NCI-H82 treated with DMSO at 0.1 percent for 48 hours (cell line): ENCODE measurements around the gene CYBA.

ENCODE experiments used
- DNase-seq: peaks from one replicate; lab custom pipeline; 2025; ENCODE audit not compliant: unreplicated experiment; lab: John Stamatoyannopoulos, UW

The CYBA gene

DNA sequence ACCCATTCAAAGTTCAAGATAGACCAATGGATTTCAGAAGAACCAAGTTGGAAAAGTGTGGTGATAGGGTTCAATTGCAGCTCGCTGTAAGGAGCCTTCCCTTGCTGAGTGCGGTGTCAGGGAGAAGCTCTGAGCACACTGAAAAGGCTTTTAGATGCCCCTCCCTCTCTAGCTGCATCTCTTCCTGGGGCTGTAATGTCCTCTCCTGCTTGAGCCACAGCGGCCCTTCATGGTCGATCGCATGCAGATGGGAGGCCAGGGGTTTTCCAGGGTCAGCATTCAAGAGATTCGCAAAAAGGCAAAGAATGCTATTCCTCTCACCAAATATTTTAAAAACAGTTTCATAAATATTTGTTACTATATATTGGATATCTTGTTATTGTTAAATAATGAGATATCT lies 56.9 kb downstream of the CYBA start:
- no peak for DNase-seq

DNA sequence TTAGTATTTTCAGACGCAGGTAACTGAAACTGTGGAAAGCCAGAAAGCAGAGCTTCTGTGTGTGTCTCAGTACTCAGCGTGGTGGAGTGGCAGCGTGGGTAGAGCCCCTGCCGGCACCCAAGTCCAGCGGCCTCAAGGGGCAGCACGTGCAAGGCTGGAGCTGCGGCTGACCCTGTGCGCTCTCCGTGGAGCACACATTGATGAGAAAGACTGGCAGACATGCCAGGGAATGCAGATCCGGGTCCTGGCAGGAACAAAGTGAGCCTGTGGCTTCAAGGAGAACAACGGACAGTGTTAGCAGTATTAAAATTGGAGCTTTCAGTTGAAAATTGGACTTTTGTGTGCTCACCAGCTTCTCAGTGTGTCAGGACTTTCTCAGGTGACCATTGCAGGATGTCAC lies 57.4 kb downstream of the CYBA start:
- no peak for DNase-seq
